KMS-11 (cell line): ENCODE data around the gene HOXA9.

Source experiments
- H2AFZ ChIP-seq: fragments of 200-600 bp; sonication (generic); 2 replicates; pipeline ENCODE4 v1.6.1; 2016; ENCODE audit warnings: antibody characterized with exemption, mixed run types, low read depth
- H3K27ac ChIP-seq: fragments of 200-600 bp; sonication (generic); 2 replicates; pipeline ENCODE4 v1.6.1; 2016; ENCODE audit warnings: mild to moderate bottlenecking, mixed run types
- H3K27me3 ChIP-seq: fragments of 200-600 bp; sonication (generic); 2 replicates; pipeline ENCODE4 v1.6.1; 2017; ENCODE audit warnings: mild to moderate bottlenecking, low read depth, mixed run types, moderate library complexity; ENCODE audit not compliant: insufficient read depth
- H3K36me3 ChIP-seq: fragments of 200-600 bp; sonication (generic); 2 replicates; pipeline ENCODE4 v1.6.1; 2017; ENCODE audit warnings: mild to moderate bottlenecking, mixed run types; ENCODE audit not compliant: insufficient read depth
- H3K4me1 ChIP-seq: fragments of 200-600 bp; sonication (generic); 2 replicates; pipeline ENCODE4 v1.6.1; 2016; ENCODE audit warnings: mild to moderate bottlenecking, low read depth, mixed run types; ENCODE audit not compliant: poor library complexity, severe bottlenecking
- H3K4me2 ChIP-seq: fragments of 200-600 bp; sonication (generic); 2 replicates; pipeline ENCODE4 v1.7.0; 2016; ENCODE audit warnings: mild to moderate bottlenecking, mixed run types
- H3K4me3 ChIP-seq: fragments of 200-600 bp; sonication (generic); IDR thresholded peaks from 2 replicates; pipeline ENCODE4 v1.6.1; 2017; ENCODE audit warnings: low read depth, low read length, mixed read lengths; ENCODE audit not compliant: insufficient read depth
- H3K79me2 ChIP-seq: fragments of 200-600 bp; sonication (generic); 2 replicates; pipeline ENCODE4 v1.6.1; 2016; ENCODE audit warnings: low read depth, mixed run types; ENCODE audit not compliant: insufficient read depth
- H3K9ac ChIP-seq: fragments of 200-600 bp; sonication (generic); 2 replicates; pipeline ENCODE4 v1.6.1; 2016; ENCODE audit warnings: mild to moderate bottlenecking, mixed run types
- H4K20me1 ChIP-seq: fragments of 200-600 bp; sonication (generic); 2 replicates; pipeline ENCODE4 v1.6.1; 2016; ENCODE audit warnings: mild to moderate bottlenecking, mixed run types; ENCODE audit not compliant: insufficient read depth
- TF ChIP-seq, protein P1 (sequence below): fragments of 200-600 bp; sonication (generic); conservative IDR thresholded peaks from 2 replicates; pipeline ENCODE4 v1.6.1; 2017; ENCODE audit warnings: low read depth, mild to moderate bottlenecking, antibody characterized with exemption, low read length, moderate library complexity, mixed read lengths

The HOXA9 gene

DNA sequence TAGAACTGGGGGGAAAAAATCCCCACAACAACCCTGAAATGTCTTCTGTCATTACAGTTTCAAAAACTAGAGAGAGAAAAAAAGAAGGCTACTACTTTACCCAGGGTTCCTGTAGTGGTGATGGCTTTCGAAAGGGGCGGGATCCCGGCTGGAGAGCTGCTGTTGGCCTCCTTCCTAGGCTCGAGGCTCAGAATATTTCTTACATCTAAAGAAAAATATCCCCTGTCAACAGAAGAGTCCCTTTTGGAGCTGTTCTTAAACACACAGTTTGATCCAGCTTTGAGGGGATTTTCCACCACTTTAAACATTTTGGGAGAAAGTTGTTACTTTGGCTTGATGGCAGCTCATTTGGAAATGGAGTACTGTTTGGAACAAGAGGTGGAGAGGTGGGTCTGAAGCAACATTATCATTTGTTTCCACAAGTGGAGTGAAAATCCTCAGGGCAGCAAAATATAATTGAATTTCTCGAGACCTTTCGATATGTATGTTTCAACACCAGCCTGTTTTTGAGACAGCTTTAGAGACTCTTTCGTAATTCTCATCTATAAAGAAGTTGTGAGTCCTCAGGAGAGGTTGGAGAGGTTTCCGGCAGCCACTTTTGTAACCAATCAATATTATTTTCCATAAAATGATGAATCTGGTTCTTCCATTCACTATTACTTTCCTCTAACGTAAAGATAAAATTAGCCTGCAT lies 29.5 kb upstream of the HOXA9 start:
- H3K36me3 ChIP-seq, result no peaks in the 10 kb centered on the region
- no peak overlapping the region for H3K4me2 ChIP-seq
- no peak overlapping the region for H2AFZ ChIP-seq
- peaks cover 3% of the 10 kb centered on the region for H3K4me1 ChIP-seq
- no peaks in the 10 kb centered on the region for H3K79me2 ChIP-seq
- no peak overlapping the region for H3K9ac ChIP-seq
- no peaks in the 10 kb centered on the region for H3K27me3 ChIP-seq
- H3K4me3 ChIP-seq, result no peak overlapping the region
- no peaks in the 10 kb centered on the region for H4K20me1 ChIP-seq
- no peak overlapping the region for H3K27ac ChIP-seq
- TF ChIP-seq, protein P1, sequence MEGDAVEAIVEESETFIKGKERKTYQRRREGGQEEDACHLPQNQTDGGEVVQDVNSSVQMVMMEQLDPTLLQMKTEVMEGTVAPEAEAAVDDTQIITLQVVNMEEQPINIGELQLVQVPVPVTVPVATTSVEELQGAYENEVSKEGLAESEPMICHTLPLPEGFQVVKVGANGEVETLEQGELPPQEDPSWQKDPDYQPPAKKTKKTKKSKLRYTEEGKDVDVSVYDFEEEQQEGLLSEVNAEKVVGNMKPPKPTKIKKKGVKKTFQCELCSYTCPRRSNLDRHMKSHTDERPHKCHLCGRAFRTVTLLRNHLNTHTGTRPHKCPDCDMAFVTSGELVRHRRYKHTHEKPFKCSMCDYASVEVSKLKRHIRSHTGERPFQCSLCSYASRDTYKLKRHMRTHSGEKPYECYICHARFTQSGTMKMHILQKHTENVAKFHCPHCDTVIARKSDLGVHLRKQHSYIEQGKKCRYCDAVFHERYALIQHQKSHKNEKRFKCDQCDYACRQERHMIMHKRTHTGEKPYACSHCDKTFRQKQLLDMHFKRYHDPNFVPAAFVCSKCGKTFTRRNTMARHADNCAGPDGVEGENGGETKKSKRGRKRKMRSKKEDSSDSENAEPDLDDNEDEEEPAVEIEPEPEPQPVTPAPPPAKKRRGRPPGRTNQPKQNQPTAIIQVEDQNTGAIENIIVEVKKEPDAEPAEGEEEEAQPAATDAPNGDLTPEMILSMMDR, result no peak

DNA sequence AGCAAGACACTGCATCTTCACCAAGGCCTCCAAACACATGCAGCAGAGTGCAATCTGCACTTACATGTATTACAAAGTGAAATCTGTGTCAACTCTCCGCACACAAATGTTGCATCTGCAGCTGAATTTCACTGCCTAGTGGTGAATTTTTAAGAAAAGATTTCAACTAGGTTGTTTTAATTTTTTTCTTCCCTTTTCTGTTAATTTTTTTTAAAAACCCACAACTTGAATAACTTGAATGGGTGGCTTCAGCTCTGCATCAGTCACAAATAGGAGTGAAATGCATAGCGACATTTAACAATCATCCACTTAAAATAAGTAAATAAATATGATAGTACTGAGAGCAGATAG lies 28.6 kb upstream of the HOXA9 start:
- H3K27me3 ChIP-seq, result no peaks in the 10 kb centered on the region
- H2AFZ ChIP-seq, result no peak overlapping the region
- no peak overlapping the region for H3K4me3 ChIP-seq
- no peak overlapping the region for H3K9ac ChIP-seq
- no peak overlapping the region for H3K27ac ChIP-seq
- no peaks in the 10 kb centered on the region for H3K36me3 ChIP-seq
- TF ChIP-seq, protein P1, result no peak
- H3K79me2 ChIP-seq, result no peaks in the 10 kb centered on the region
- peaks cover 3% of the 10 kb centered on the region for H3K4me1 ChIP-seq
- no peak overlapping the region for H3K4me2 ChIP-seq
- no peaks in the 10 kb centered on the region for H4K20me1 ChIP-seq

DNA sequence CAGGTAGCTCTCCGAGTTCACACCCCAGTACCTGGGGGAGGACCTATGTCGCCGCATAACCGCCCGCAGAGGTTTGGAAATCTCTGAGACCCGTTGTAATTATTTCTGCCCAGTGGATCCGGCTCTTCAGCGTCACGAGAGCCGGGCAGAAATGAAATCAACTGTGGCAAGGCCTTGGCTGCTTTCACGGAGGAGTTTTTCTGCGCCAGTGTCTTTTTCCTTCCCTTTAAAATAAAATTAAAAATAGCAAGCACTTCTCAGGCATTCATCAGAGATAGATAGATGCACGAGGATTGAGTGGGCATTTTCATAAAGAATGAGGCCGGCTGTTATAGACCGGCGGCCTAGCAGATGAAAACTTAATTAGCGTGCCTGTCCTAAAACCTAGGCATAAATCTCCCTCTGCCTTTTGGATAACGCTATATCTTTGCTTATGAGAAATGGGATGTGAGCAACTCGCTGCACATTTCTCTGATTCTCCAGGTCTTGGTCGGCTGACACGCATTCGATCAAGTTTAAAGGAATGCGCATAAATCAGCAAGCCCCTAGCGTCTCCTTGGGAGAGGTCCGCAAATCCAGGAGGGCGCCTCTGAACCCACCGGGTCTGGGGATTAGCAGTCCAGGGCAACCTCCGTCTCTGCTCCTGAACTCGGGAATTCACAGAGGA lies 28.1 kb upstream of the HOXA9 start:
- H3K36me3 ChIP-seq, result no peaks in the 10 kb centered on the region
- no peak overlapping the region for H3K9ac ChIP-seq
- no peaks in the 10 kb centered on the region for H3K27me3 ChIP-seq
- no peak overlapping the region for H3K4me2 ChIP-seq
- peaks cover 3% of the 10 kb centered on the region for H3K4me1 ChIP-seq
- TF ChIP-seq, protein P1, result no peak
- no peak overlapping the region for H3K27ac ChIP-seq
- H4K20me1 ChIP-seq, result no peaks in the 10 kb centered on the region
- no peaks in the 10 kb centered on the region for H3K79me2 ChIP-seq
- no peak overlapping the region for H2AFZ ChIP-seq
- no peak overlapping the region for H3K4me3 ChIP-seq

DNA sequence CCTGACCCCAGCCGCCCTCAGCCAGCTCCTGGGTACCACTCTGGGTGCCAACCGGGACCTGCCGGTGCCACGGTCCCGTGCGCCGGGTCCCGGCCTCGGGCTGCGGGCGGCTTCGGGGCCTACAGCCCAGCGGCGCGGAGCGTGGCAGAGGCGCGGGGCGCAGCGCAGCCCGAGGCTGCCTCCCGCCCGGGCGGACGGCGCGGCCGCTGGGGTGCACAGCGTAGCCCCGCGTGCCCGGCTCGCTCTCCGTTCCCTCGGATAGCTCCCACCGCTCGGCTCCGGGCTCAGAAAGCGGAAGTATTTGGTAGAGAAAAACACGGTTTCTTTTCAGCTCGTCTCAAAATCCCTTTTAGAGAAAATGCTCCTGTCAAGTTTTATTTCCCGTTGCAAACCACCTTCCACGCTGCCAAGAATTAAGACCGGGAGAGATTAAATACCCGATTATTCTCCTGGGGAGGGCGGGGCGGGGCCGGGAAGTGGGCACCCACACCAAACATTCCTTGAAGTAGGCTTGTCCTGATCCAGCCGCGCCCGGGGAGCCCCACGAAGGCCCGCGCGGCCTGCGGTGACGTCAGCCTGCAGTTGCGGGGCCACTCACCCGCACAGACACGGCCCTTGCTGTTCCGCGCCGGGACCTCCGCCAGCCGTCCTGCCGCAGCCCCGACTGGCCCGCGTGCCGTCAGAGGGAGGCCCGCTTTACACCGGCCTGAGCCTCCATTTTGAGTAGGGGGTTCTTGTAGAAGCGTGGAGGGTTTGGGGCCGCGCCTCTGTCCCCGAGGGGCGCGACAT lies 27.4 kb upstream of the HOXA9 start:
- TF ChIP-seq, protein P1, result no peak
- H3K4me2 ChIP-seq, result no peak overlapping the region
- H3K9ac ChIP-seq, result no peak overlapping the region
- no peak overlapping the region for H3K4me3 ChIP-seq
- no peaks in the 10 kb centered on the region for H3K27me3 ChIP-seq
- no peaks in the 10 kb centered on the region for H4K20me1 ChIP-seq
- peaks cover 6% of the 10 kb centered on the region for H3K4me1 ChIP-seq
- H3K27ac ChIP-seq, result no peak overlapping the region
- H3K79me2 ChIP-seq, result no peaks in the 10 kb centered on the region
- no peaks in the 10 kb centered on the region for H3K36me3 ChIP-seq
- H2AFZ ChIP-seq, result no peak overlapping the region
